Non-pigmented ciliary epithelial cell (primary cell): ENCODE data around the gene PLEKHA7.
"Not testable (repeated sequence)": the region's sequence is repeated elsewhere in the genome, so short reads cannot be mapped to it uniquely, and the experiment has no call there.

ENCODE experiments used
- DNase-seq: peaks from one replicate; pipeline ENCODE4 v3.0.0-alpha.2; 2010; ENCODE audit warnings: low read depth

The PLEKHA7 gene

DNA sequence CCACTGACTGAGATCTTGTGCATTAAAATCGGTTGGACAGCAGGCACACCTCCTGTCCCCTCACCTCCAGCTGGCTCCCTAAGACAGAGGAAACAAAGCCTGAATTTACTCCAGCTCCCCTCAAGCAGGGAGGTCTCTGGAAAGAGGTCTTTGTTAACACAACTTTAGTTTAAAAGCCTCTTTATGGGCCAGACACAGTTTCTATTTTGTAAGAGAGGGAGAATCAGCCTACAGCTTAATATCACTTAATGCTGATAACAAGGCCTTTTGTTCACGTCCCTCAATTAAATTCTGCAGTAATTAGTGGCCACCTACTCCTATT lies 36.3 kb downstream of the PLEKHA7 start:
- DNase-seq: no peak

DNA sequence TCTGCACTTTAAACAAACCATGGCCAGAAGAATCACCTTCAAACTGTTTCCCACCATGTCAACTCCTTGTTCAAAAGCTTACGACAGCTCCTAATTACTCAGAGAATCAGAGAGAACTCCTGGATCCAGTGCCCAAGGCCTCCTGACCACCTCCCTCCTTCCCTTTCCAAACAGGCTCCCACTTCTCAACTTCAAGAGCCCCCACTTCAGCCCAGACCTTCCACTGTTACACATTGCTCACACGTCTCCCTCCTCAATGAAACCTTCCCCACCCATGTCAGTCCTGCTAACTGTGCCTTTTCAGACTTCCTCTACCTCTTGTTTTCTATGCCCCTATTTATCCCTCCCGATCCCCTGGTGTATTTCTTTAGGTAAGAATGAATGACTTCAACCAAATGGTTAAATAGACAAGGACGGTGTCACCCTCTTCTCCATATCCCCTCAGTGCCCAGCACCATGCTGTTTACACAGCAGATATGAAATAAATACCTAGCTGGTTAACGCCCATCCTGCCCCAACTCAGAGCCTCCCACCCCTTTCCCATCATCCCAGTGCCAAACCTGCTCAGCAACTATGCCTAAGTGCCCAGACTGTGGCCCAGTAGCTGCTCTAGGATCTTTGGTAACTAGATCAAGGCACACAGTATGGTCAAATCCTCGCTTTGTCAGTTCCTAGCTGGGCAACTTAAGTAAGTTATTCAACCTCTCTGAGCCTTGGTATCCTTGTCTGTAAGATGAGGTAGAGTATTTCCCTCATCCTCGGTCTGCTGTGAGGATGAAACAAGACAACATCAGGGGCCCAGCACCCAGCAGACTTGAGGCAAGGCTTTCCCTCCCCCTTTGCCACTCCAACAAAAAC lies 36.8 kb downstream of the PLEKHA7 start:
- DNase-seq: no peak

- no peak for DNase-seq
These were observed 37.8 kb downstream of the PLEKHA7 start for GRCh38 chr11:16976379-16976778.

DNA sequence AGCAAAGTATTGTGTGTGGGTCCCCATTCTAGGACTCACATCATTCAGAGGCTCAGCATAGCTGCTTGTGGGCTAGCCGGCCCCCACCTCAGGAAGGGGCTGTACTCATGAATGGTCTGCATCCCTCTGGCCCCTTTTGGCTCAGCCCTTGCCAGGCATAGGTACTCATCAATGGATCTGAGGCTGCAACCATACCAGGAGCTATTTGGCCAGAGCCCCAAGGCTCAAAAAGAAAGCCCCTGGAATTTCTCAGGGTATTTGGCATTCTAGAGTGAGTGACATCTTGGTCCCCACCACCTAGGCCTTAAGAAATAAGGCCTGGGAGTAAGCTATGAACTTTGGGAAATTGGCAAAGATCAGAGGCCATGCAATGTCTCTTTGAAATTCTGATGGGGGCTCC lies 38.3 kb downstream of the PLEKHA7 start:
- no peak for DNase-seq

GRCh38 chr11:16973338-16973964 lies 40.8 kb downstream of the PLEKHA7 start:
- DNase-seq: no peak

- no peak for DNase-seq
These were observed 44.9 kb downstream of the PLEKHA7 start for GRCh38 chr11:16969010-16969999.

DNA sequence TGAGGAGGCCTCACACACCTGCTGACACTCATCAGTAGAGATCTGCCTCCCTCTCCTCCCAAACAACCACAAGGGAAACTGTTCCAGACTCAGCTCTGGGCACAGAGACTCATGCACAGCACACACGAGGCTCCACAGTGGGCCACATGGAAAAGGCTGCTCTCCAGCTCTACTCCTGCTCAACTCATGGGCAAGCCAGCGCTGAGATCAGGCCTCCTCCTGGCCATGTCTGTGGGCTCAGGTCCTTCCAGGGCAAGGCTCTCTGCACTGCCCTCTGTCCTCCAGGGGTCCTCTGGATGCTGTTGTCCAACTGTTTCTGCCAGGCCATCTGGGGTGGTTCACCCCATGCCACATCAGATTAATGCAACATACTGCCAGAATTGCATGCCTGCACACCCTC lies 46.0 kb downstream of the PLEKHA7 start:
- DNase-seq: no peak

- DNase-seq: no peak
These were observed 47.1 kb downstream of the PLEKHA7 start for GRCh38 chr11:16966930-16967671.

DNA sequence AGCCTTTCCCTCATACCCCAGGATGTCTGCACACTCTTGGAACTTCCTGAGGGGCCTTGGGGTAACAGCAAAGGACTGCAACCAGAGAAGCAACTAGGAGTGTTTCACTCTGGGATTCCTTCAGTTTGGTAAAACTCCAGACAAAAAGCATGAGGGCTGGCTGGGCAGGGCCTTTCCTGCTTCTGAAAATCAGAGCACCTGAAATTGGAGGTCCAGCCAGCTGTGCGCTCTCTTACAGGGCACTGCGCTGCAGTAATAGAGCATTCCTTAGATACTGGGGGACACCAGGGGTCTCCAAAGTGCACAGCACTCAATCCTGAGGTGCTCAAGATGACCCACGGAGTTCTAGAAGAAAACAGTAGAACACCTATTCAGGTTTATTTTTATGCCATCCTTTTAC lies 49.7 kb downstream of the PLEKHA7 start:
- DNase-seq: no peak

DNA sequence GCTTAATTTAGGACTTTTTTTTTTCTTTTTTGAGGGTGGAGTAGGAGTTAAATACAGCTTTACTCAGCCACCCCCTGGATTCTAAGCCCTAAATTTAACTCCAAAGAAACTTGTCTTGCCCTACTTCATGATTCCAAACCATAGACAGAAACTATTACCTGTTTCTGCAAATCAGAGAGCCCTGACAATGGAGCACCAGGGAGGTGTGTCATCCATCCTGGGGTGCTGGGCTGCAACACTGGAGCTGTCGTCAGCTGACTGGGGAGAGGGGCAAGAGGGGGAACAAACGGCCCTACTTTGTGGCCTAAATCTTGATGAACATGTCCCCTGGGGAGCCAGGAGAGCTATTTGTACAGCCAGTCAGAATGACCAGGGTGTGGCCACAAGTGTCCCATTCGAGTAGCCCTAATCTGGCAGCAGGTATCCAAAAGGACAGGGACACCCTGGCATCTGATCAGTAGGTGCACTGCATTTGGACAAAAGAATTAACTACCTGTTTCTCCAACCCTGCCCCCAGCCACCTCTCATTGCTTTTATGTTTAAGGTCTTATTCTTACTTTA lies 50.8 kb downstream of the PLEKHA7 start:
- DNase-seq: no peak

GRCh38 chr11:16962589-16962988 lies 51.6 kb downstream of the PLEKHA7 start:
- not testable (repeated sequence) for DNase-seq

DNA sequence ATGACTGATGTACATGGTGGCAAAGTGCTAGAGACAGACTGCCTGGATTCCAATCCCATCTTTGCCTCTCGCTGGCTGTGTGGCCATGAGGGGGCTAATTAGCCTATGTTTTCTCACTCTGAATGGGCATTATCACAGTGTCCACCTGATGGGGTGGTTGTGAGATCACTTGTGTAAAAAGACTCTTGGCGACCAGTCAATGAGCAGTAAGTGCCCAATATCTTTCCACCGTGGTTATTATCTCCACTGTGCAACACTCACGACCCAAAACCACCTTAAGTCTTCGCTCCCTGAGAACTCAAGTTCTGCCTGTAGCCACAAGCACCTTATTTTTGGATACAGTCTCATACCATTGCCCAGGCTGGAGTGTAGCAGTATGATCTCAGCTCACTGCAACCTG lies 52.1 kb downstream of the PLEKHA7 start:
- DNase-seq: no peak

DNA sequence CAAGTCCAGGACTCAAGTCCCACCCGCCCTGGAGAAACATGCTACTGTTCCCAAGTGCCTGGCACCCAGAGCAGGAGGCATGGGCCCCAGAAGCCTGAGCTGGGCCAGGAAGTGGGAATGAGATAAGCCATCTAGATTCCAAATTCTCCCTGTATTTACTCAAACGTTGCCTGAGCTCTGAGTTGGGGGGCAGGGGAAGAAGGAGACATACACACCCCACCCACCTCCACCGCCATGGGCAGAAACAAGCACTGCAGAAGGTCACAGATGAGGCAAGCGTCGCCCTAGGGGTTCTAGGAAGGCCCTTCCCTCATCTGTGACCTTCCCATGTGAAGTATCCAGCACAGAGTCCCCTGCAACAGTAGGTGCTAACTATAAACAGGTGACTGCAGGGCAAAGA lies 54.0 kb downstream of the PLEKHA7 start:
- DNase-seq: no peak

- no peak for DNase-seq
These were observed 54.6 kb downstream of the PLEKHA7 start for GRCh38 chr11:16959602-16960001.

DNA sequence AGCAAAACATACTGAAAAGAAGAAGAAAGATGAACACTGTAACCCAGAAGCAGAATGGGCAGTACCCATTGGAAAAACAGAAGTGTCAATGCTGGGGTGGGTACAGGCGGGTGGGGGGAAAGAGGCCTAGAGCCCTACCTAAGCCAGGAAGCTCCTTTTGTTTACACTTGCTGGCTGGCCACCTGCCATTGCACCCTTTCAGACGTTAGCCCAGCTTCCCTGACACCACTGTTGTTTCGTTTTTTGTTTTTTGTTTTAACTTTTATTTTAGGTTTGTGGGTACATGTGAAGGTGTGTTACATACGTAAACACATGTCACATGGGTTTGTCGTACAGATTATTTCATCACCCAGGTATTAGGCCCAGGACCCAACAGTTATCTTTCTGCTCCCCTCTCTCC lies 55.4 kb downstream of the PLEKHA7 start:
- no peak for DNase-seq

DNA sequence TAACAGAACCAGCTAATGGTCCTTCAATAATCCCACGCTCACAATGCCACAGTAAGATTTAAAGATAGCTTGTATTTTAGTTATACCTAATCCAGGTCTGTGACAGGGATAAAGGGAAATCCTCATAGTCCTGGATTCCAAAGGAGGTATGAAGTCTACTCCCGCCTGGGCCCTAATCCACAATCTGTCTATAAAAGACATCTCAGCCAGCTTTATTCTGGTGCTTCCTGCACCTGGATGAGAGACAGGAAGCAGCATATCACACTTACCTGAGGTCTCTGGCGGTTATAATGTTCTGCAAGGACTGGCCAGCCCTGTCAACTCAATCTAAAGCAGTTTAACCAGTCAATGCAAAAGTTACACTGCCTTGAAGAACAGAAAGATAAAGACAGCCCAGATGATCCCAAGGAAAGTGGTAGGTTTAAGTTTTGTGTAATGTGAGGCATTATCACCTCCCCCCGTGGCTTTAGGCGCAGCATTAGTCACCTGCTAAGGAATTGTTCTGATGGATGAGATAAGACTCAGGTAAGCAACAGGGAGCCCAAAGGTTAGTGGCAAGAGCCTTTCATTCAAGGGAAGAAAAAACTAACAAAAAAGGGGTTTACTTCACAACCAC lies 57.6 kb downstream of the PLEKHA7 start:
- DNase-seq: no peak

- no peak for DNase-seq
These were observed 60.6 kb downstream of the PLEKHA7 start for GRCh38 chr11:16953663-16954062.

- no peak for DNase-seq
These were observed 67.5 kb downstream of the PLEKHA7 start for GRCh38 chr11:16946477-16947282.

DNA sequence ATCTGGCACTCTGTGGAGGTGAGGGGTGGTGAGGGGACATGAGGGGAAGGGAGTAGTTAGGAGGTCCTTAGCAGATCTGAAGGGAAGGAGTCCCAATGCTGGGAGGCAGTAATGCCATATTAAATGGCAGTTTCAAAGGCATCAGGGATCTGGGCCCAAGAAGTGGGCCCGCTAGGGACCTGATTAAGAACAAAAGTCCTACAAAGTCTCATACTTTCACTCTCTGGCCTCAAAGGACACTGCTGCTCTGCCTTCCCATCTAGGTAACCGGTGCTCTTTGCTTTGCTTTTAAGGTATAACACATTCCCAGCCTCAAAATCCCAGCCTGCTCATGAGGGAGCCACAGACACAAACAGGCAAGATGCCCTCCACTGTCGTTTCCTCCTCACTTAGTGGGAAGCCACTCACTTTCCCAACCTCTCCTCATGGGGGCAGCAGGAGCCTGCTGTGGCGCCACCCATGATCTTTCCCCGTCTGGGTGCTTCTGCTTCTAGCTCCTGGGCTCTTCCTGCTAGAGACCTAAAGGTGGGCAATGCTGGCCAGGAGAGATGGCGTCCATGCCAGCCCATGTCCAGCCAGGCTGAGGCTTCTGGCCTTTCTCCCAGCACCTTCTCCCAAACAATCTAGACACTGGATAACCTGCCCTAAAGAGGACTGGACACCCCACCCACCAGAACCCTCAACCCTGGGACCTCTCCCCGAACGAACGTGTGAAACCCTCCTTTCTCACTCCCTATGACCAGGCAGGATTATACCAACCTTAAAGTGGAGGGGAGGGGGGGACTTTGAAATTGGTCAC lies 68.3 kb downstream of the PLEKHA7 start:
- peak; percentile 14 for DNase-seq
